GM12878 (cell line): ENCODE results near the gene TMEM97. TPM values are rescaled to one million over a fixed set of nuclear protein-coding genes. Genes with fewer than 3 reads are reported as not detected.

ENCODE experiments used
- ATAC-seq: fragments of 200-7000 bp; cut with Tn5 transposase; 3 replicates; pipeline ENCODE4 v1.9.1; 2020; ENCODE audit warnings: mild to moderate bottlenecking, moderate library complexity
- BruUV-seq: library from RNA; stranded (reverse); fragments of 400-500 nt; replicated peaks from 2 replicates; lab custom pipeline; 2021; lab: Mats Ljungman, UMichigan
- CTCF ChIA-PET: fragments of 300-600 bp; sonication (Branson Sonifier 250); formaldehyde crosslinking; extraction: SDS; loops from one replicate; lab custom pipeline; 2021; ENCODE audit warnings: inconsistent platforms; lab: Yijun Ruan, JAX
- POLR2A ChIA-PET: fragments of 350-600 bp; formaldehyde crosslinking; extraction: SDS; loops from one replicate; lab custom pipeline; 2021; ENCODE audit warnings: inconsistent platforms; lab: Charles Lee
- RAD21 ChIA-PET: fragments of 300-600 bp; sonication (Branson Sonifier 250); formaldehyde crosslinking; loops from one replicate; lab custom pipeline; 2023; ENCODE audit warnings: antibody characterized with exemption; ENCODE audit not compliant: unreplicated experiment; lab: Charles Lee
- SMC1A ChIA-PET: fragments of 300-600 bp; sonication (Branson Sonifier 250); formaldehyde crosslinking; loops from one replicate; lab custom pipeline; 2023; ENCODE audit not compliant: unreplicated experiment, uncharacterized antibody; lab: Charles Lee
- DNase-seq: peaks from one replicate; pipeline ENCODE4 v3.0.0-alpha.2; 2011; ENCODE audit warnings: low read depth, low spot score
- FAIRE-seq: peaks from 3 replicates; lab custom pipeline; 2011; peaks lifted over from hg19 to GRCh38; lab: Jason Lieb, UNC
- H2AFZ ChIP-seq: 2 replicates; pipeline ENCODE4 v1.6.0; 2011; ENCODE audit warnings: low read depth, low read length, control low read depth; ENCODE audit not compliant: control insufficient read depth
- H3K27ac ChIP-seq: 2 replicates; pipeline ENCODE4 v1.5.1; 2011; ENCODE audit warnings: control low read depth; ENCODE audit not compliant: control insufficient read depth, insufficient read depth
- H3K27me3 ChIP-seq, 2 experiments: replicated peaks in 1 of 2; 2 replicates each; pipeline versions ENCODE4 v1.6.0 to v1.6.1; 2011; ENCODE audit warnings: low read length in 1 of 2; ENCODE audit not compliant: control insufficient read depth in 2 of 2, insufficient read depth in 2 of 2
- H3K36me3 ChIP-seq, 2 experiments: 2 replicates each; pipeline ENCODE4 v1.5.1; 2011; ENCODE audit warnings: low read length in 1 of 2; ENCODE audit not compliant: control insufficient read depth in 2 of 2, insufficient read depth in 2 of 2
- H3K4me1 ChIP-seq: 2 replicates; pipeline ENCODE4 v1.6.1; 2011; ENCODE audit warnings: mild to moderate bottlenecking, low read length, moderate library complexity, mixed read lengths; ENCODE audit not compliant: control insufficient read depth, insufficient read depth
- H3K4me2 ChIP-seq: 2 replicates; pipeline ENCODE4 v1.6.0; 2011; ENCODE audit warnings: control low read depth; ENCODE audit not compliant: control insufficient read depth, insufficient read depth
- H3K4me3 ChIP-seq: fragments of 200-600 bp; sonication (generic); 2 replicates; pipeline ENCODE4 v1.5.1; 2016
- H3K79me2 ChIP-seq: 2 replicates; pipeline ENCODE4 v1.6.0; 2011; ENCODE audit warnings: low read length; ENCODE audit not compliant: control insufficient read depth, insufficient read depth
- H3K9ac ChIP-seq: 2 replicates; pipeline ENCODE4 v1.8.0; 2011; ENCODE audit warnings: low read length, control low read depth, mixed read lengths; ENCODE audit not compliant: control insufficient read depth, insufficient read depth
- H3K9me3 ChIP-seq: replicated peaks from 3 replicates; pipeline ENCODE4 v1.5.1; 2011; ENCODE audit warnings: mild to moderate bottlenecking, low read length; ENCODE audit not compliant: control insufficient read depth, insufficient read depth
- H4K20me1 ChIP-seq: 2 replicates; pipeline ENCODE4 v1.6.0; 2011; ENCODE audit not compliant: control insufficient read depth, insufficient read depth
- BRCA1 ChIP-seq: IDR thresholded peaks from 2 replicates; pipeline ENCODE4 v1.6.1; 2011; ENCODE audit warnings: low read depth, low read length, improper control_type of control experiment
- CBFB ChIP-seq: IDR thresholded peaks from 2 replicates; pipeline ENCODE4 v1.6.1; 2016; ENCODE audit warnings: antibody characterized with exemption, low read depth
- HSF1 ChIP-seq: fragments of 150-350 bp; IDR thresholded peaks from 2 replicates; pipeline ENCODE4 v1.6.1; 2014; ENCODE audit warnings: mild to moderate bottlenecking, low read depth, low read length
- IRF4 ChIP-seq: IDR thresholded peaks from 2 replicates; pipeline ENCODE4 v1.6.1; 2011; ENCODE audit warnings: low read depth, low read length
- SPI1 ChIP-seq: IDR thresholded peaks from 2 replicates; pipeline ENCODE4 v1.6.1; 2011; ENCODE audit warnings: low read depth, mild to moderate bottlenecking, low read length, moderate library complexity, borderline replicate concordance; ENCODE audit not compliant: insufficient read depth
- WGBS: methylation state at CpG from one replicate; pipeline ENCODE4 v1.1.6; 2016; ENCODE audit warnings: low lambda C conversion rate; ENCODE audit not compliant: insufficient replicate concordance, insufficient coverage; ENCODE audit errors: missing lambda C conversion rate; 5-methylcytosine and 5-hydroxymethylcytosine counted together
- in situ Hi-C: fragments of 300-500 bp; cut with MboI; formaldehyde crosslinking; loops from 9 replicates; pipeline ENCODE4 v1.14.3; 2018; ENCODE audit warnings: mixed read lengths
- intact Hi-C: fragments of 100-400 bp; cut with micrococcal nuclease; formaldehyde crosslinking; loops from one replicate; pipeline ENCODE4 v1.14.2; 2022; ENCODE audit not compliant: unreplicated experiment
- polyA plus RNA-seq, 11 experiments: library from polyadenylated mRNA; depleted of rRNA in 4 of 11; unstranded in 6 of 11; stranded (reverse) in 5 of 11; fragments of >200 nt; fragmentation: Nextera tagmentation in 4 of 11; fragmentation: Illumina TruSeq in 1 of 11; extraction: Ambion mirVana in 4 of 11; extraction: Trizol in 1 of 11; gene quantifications; 1 replicate in 1 of 11; 2 replicates in 10 of 11; pipeline versions ENCODE4 v1.2.1 to v1.2.3, GENCODE V29; 2011 to 2016; ENCODE audit warnings: inconsistent platforms in 2 of 11, missing spikeins in 2 of 11, low read depth in 1 of 11
- total RNA-seq, 4 experiments: library from RNA; depleted of rRNA in 3 of 4; stranded (reverse); fragments of >200 nt in 3 of 4; fragmentation: Illumina TruSeq in 1 of 4; extraction: Trizol in 1 of 4; gene quantifications; 2 replicates each; pipeline versions ENCODE4 v1.2.1 to v1.2.3, GENCODE V29; 2013 to 2021
- TF ChIP-seq, protein P1 (sequence below): fragments of 450-650 bp; IDR thresholded peaks from 2 replicates; pipeline ENCODE4 v1.6.1; 2017; ENCODE audit warnings: mild to moderate bottlenecking, moderate library complexity
- TF ChIP-seq, protein P2 (sequence below): fragments of 450-650 bp; IDR thresholded peaks from 2 replicates; pipeline ENCODE4 v1.6.1; 2017; ENCODE audit warnings: mild to moderate bottlenecking
- TF ChIP-seq, protein P3 (sequence below): fragments of 450-650 bp; formaldehyde crosslinking; IDR thresholded peaks from 2 replicates; pipeline ENCODE4 v1.4.0; 2020; ENCODE audit warnings: mild to moderate bottlenecking, moderate library complexity

TMEM97 gene
- total and polyA plus RNA-seq, 10 of the 15 experiments (the other 5 are each of a cell fraction or from before 2014, with no cell fraction given) = 58.0 to 134 (median 86.0) TPM

DNA sequence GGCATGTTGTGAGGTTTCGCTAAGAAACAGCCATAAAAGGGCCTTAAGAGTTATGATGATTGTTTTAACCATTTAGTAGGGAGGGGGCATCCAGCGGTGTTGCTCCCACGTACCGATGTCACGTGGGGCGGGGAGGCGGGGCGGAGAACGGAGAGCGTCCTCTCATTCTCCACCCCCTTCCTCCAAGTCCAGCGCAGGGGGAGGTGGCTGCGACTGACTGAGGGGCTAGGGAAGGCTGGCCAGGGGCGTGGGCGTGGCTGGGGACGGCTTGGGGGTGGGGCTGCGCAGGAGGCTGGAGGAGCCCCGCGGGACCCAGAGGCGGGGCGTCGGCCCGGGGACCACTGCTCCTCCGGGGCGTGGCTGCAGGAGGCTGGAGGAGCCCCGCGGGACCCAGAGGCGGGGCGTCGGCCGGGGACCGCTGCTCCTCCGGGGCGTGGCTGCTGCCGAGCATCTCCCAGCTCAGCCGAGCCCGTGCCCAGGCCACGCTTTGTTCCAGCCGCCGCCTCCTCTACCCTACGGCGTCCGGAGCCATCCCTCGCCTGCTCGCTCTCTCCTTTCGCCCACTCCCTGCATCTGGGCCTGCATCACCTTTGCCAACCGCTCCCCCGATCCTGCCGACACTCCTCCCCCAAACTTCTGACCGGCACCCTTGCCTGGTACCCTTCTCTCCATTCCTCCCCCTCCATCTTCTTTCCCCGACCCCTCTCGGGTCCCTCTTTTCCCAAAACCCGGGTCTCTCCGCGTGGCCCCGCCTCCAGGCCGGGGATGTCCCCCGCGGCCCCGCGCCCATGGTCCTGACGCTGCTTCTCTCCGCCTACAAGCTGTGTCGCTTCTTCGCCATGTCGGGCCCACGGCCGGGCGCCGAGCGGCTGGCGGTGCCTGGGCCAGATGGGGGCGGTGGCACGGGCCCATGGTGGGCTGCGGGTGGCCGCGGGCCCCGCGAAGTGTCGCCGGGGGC lies 52.5 kb downstream of the TMEM97 start, which contains the start of gene SARM1:
Gene SARM1, plus strand, starts transcription at position 450 of the 958 bp plus-strand sequence. Its CDS starts 339 bp downstream, at position 789.
- RAD21 ChIA-PET = interaction anchor here (0.7 kb wide), 1 partner anchor 131 kb away, joined by 3 read pairs; no protein-coding TSS in a partner anchor
- CTCF ChIA-PET = interaction anchor here (1.7 kb wide), 1 partner anchor 45 kb away, joined by 5 read pairs; no protein-coding TSS in a partner anchor
- TF ChIP-seq BRCA1 = no peak
- no peak for TF ChIP-seq CBFB
- TF ChIP-seq, protein P1, sequence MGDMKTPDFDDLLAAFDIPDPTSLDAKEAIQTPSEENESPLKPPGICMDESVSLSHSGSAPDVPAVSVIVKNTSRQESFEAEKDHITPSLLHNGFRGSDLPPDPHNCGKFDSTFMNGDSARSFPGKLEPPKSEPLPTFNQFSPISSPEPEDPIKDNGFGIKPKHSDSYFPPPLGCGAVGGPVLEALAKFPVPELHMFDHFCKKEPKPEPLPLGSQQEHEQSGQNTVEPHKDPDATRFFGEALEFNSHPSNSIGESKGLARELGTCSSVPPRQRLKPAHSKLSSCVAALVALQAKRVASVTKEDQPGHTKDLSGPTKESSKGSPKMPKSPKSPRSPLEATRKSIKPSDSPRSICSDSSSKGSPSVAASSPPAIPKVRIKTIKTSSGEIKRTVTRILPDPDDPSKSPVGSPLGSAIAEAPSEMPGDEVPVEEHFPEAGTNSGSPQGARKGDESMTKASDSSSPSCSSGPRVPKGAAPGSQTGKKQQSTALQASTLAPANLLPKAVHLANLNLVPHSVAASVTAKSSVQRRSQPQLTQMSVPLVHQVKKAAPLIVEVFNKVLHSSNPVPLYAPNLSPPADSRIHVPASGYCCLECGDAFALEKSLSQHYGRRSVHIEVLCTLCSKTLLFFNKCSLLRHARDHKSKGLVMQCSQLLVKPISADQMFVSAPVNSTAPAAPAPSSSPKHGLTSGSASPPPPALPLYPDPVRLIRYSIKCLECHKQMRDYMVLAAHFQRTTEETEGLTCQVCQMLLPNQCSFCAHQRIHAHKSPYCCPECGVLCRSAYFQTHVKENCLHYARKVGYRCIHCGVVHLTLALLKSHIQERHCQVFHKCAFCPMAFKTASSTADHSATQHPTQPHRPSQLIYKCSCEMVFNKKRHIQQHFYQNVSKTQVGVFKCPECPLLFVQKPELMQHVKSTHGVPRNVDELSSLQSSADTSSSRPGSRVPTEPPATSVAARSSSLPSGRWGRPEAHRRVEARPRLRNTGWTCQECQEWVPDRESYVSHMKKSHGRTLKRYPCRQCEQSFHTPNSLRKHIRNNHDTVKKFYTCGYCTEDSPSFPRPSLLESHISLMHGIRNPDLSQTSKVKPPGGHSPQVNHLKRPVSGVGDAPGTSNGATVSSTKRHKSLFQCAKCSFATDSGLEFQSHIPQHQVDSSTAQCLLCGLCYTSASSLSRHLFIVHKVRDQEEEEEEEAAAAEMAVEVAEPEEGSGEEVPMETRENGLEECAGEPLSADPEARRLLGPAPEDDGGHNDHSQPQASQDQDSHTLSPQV = no peak
- no peak for TF ChIP-seq HSF1
- TF ChIP-seq, protein P2, sequence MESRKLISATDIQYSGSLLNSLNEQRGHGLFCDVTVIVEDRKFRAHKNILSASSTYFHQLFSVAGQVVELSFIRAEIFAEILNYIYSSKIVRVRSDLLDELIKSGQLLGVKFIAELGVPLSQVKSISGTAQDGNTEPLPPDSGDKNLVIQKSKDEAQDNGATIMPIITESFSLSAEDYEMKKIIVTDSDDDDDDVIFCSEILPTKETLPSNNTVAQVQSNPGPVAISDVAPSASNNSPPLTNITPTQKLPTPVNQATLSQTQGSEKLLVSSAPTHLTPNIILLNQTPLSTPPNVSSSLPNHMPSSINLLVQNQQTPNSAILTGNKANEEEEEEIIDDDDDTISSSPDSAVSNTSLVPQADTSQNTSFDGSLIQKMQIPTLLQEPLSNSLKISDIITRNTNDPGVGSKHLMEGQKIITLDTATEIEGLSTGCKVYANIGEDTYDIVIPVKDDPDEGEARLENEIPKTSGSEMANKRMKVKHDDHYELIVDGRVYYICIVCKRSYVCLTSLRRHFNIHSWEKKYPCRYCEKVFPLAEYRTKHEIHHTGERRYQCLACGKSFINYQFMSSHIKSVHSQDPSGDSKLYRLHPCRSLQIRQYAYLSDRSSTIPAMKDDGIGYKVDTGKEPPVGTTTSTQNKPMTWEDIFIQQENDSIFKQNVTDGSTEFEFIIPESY = no peak
- TF ChIP-seq SPI1 = no peak
- TF ChIP-seq, protein P3, sequence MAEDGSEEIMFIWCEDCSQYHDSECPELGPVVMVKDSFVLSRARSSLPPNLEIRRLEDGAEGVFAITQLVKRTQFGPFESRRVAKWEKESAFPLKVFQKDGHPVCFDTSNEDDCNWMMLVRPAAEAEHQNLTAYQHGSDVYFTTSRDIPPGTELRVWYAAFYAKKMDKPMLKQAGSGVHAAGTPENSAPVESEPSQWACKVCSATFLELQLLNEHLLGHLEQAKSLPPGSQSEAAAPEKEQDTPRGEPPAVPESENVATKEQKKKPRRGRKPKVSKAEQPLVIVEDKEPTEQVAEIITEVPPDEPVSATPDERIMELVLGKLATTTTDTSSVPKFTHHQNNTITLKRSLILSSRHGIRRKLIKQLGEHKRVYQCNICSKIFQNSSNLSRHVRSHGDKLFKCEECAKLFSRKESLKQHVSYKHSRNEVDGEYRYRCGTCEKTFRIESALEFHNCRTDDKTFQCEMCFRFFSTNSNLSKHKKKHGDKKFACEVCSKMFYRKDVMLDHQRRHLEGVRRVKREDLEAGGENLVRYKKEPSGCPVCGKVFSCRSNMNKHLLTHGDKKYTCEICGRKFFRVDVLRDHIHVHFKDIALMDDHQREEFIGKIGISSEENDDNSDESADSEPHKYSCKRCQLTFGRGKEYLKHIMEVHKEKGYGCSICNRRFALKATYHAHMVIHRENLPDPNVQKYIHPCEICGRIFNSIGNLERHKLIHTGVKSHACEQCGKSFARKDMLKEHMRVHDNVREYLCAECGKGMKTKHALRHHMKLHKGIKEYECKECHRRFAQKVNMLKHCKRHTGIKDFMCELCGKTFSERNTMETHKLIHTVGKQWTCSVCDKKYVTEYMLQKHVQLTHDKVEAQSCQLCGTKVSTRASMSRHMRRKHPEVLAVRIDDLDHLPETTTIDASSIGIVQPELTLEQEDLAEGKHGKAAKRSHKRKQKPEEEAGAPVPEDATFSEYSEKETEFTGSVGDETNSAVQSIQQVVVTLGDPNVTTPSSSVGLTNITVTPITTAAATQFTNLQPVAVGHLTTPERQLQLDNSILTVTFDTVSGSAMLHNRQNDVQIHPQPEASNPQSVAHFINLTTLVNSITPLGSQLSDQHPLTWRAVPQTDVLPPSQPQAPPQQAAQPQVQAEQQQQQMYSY = no peak
- TF ChIP-seq IRF4 = no peak

More for the DNA sequence above, 52.5 kb downstream of the TMEM97 start, which contains the start of gene SARM1:
- Histone ChIP-seq H3K79me2 (peaks cover 2% of the 10 kb centered on the region; the same call in 1 of the 2 replicates), H4K20me1 (peaks cover 3% of the 10 kb centered on the region; the same call in 1 of the 2 replicates), H3K27me3 (no peaks in the 10 kb centered on the region), H3K9me3 (no peaks in the 10 kb centered on the region), H3K27ac (no peak within 1 kb of the TSS), H3K9ac (peak within 1 kb of the TSS; percentile 67), H3K4me3 (peak within 1 kb of the TSS; percentile 88), H2AFZ (peak within 1 kb of the TSS; percentile 65), H3K36me3 (no peaks in the 10 kb centered on the region), H3K4me1 (peaks cover 7% of the 10 kb centered on the region), H3K4me2 (peak within 1 kb of the TSS; percentile 93)
- ATAC-seq = peak; percentile 97
- in situ Hi-C loops = loop anchor here (10.0 kb wide), 1 partner anchor 173 kb away; no protein-coding TSS in a partner anchor
- no TSS peak for BruUV-seq
- FAIRE-seq = peak; percentile 84
- intact Hi-C loops = loop anchor here (10.0 kb wide), 2 partner anchors 63 to 173 kb away; no protein-coding TSS in a partner anchor
- SMC1A ChIA-PET = interaction anchor here (1.4 to 1.5 kb wide), 2 partner anchors 20 to 45 kb away, joined by 3 to 5 read pairs; no protein-coding TSS in a partner anchor
- 1% methylated on average over 46 of the region's 80 CpGs for WGBS
- POLR2A ChIA-PET = interaction anchor here (0.6 kb wide), 1 partner anchor 195 kb away, joined by 3 read pairs; no protein-coding TSS in a partner anchor
- peak; percentile 63 for DNase-seq
